SK-N-SH treated with all-trans-retinoic acid at 6 μM for 48 hours (cell line): ENCODE results near the gene KANK2.
"Not testable (repeated sequence)": the region's sequence is repeated elsewhere in the genome, so short reads cannot be mapped to it uniquely, and the experiment has no call there.

Source experiments
- ATAC-seq: fragments of 200-7000 bp; cut with Tn5 transposase; 3 replicates; pipeline ENCODE4 v1.9.1; 2020; ENCODE audit warnings: mild to moderate bottlenecking, moderate library complexity
- ARNTL ChIP-seq: fragments of 450-650 bp; formaldehyde crosslinking; IDR thresholded peaks from 2 replicates; pipeline ENCODE4 v1.5.0; 2020; ENCODE audit warnings: low read depth, mild to moderate bottlenecking, moderate library complexity, borderline replicate concordance
- BACH2 ChIP-seq: fragments of 250-450 bp; sonication (Bioruptor Pico); IDR thresholded peaks from 2 replicates; pipeline ENCODE4 v1.9.0; 2021; ENCODE audit warnings: mild to moderate bottlenecking, borderline replicate concordance
- CSDC2 ChIP-seq: fragments of 250-450 bp; sonication (Bioruptor Pico); IDR thresholded peaks from 2 replicates; pipeline ENCODE4 v1.5.0; 2020; ENCODE audit warnings: mild to moderate bottlenecking, moderate library complexity
- ESRRG ChIP-seq: fragments of 250-450 bp; sonication (Bioruptor Pico); IDR thresholded peaks from 2 replicates; pipeline ENCODE4 v1.6.1; 2021; ENCODE audit warnings: mild to moderate bottlenecking
- GLIS3 ChIP-seq: fragments of 250-450 bp; sonication (Bioruptor Pico); IDR thresholded peaks from 2 replicates; pipeline ENCODE4 v1.5.0; 2020; ENCODE audit warnings: mild to moderate bottlenecking, moderate library complexity
- ISL1 ChIP-seq: fragments of 250-450 bp; sonication (Bioruptor Pico); IDR thresholded peaks from 2 replicates; pipeline ENCODE4 v2.1.2; 2022; ENCODE audit warnings: mild to moderate bottlenecking, moderate library complexity
- OSR1 ChIP-seq: fragments of 250-450 bp; sonication (Bioruptor Pico); IDR thresholded peaks from 2 replicates; pipeline ENCODE4 v1.8.0; 2022; ENCODE audit warnings: moderate library complexity, mild to moderate bottlenecking, inconsistent platforms
- PPARA ChIP-seq: fragments of 250-450 bp; sonication (Bioruptor Pico); IDR thresholded peaks from 2 replicates; pipeline ENCODE4 v1.5.0; 2020; ENCODE audit warnings: mild to moderate bottlenecking, borderline replicate concordance
- RARB ChIP-seq: fragments of 250-450 bp; sonication (Bioruptor Pico); IDR thresholded peaks from 2 replicates; pipeline ENCODE4 v1.8.0; 2021; ENCODE audit warnings: mild to moderate bottlenecking, moderate library complexity
- SNAI2 ChIP-seq: fragments of 250-450 bp; sonication (Bioruptor Pico); IDR thresholded peaks from 2 replicates; pipeline ENCODE4 v1.5.0; 2020; ENCODE audit warnings: mild to moderate bottlenecking, moderate library complexity
- TCF4 ChIP-seq: fragments of 250-450 bp; sonication (Bioruptor Pico); IDR thresholded peaks from 2 replicates; pipeline ENCODE4 v1.8.0; 2021; ENCODE audit warnings: mild to moderate bottlenecking, moderate library complexity, borderline replicate concordance
- TOX ChIP-seq: fragments of 250-450 bp; sonication (Bioruptor Pico); IDR thresholded peaks from 2 replicates; pipeline ENCODE4 v1.8.0; 2021; ENCODE audit warnings: mild to moderate bottlenecking, moderate library complexity, borderline replicate concordance
- ZC3H10 ChIP-seq: fragments of 250-450 bp; sonication (Bioruptor Pico); IDR thresholded peaks from 2 replicates; pipeline ENCODE4 v1.5.1; 2021; ENCODE audit warnings: mild to moderate bottlenecking, moderate library complexity
- ZFP3 ChIP-seq: fragments of 250-450 bp; sonication (Bioruptor Pico); IDR thresholded peaks from 2 replicates; pipeline ENCODE4 v1.5.0; 2020; ENCODE audit warnings: mild to moderate bottlenecking, moderate library complexity
- ZFP30 ChIP-seq: fragments of 450-650 bp; formaldehyde crosslinking; IDR thresholded peaks from 2 replicates; pipeline ENCODE4 v1.5.0; 2022; ENCODE audit warnings: mild to moderate bottlenecking, moderate library complexity
- ZNF565 ChIP-seq: fragments of 450-650 bp; formaldehyde crosslinking; conservative IDR thresholded peaks from 2 replicates; pipeline ENCODE4 v1.5.0; 2020; ENCODE audit warnings: low read depth, mild to moderate bottlenecking, moderate library complexity
- ZNF70 ChIP-seq: fragments of 450-650 bp; formaldehyde crosslinking; IDR thresholded peaks from 2 replicates; pipeline ENCODE4 v1.5.0; 2020; ENCODE audit warnings: mild to moderate bottlenecking, moderate library complexity
- ZNF8 ChIP-seq: fragments of 450-650 bp; formaldehyde crosslinking; IDR thresholded peaks from 2 replicates; pipeline ENCODE4 v1.5.0; 2020; ENCODE audit warnings: mild to moderate bottlenecking, moderate library complexity
- TF ChIP-seq, protein P1 (sequence below): fragments of 250-450 bp; sonication (Bioruptor Pico); IDR thresholded peaks from 2 replicates; pipeline ENCODE4 v1.8.0; 2020; ENCODE audit warnings: mild to moderate bottlenecking, moderate library complexity, borderline replicate concordance
- TF ChIP-seq, protein P2 (sequence below): fragments of 250-450 bp; sonication (Bioruptor Pico); IDR thresholded peaks from 2 replicates; pipeline ENCODE4 v1.5.1; 2020; ENCODE audit warnings: low read depth, mild to moderate bottlenecking, moderate library complexity
- TF ChIP-seq, protein P3 (sequence below): fragments of 250-450 bp; sonication (Bioruptor Pico); IDR thresholded peaks from 2 replicates; pipeline ENCODE4 v1.5.0; 2020; ENCODE audit warnings: mild to moderate bottlenecking, moderate library complexity
- TF ChIP-seq, protein P4 (sequence below): fragments of 250-450 bp; sonication (Bioruptor Pico); IDR thresholded peaks from 2 replicates; pipeline ENCODE4 v1.8.0; 2021; ENCODE audit warnings: low read depth, mild to moderate bottlenecking, moderate library complexity, borderline replicate concordance

Gene KANK2

DNA sequence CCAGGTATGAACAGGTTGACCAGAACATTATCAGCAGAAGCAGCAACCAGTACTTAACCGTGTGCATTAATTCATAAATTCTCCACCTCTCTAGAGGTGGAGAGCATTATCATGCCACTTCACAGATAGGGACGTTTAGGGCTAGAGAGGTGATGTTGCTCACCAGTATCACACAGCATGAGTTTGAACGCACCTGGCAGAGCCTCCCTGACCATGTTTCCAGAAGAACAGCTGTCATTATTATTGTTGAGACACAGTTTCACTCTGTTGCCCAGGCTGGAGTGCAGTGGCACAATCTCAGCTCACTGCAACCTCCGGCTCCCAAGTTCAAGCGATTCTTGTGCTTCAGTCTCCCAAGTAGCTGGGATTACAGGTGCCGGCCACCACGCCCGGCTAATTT, 6.8 kb downstream of the KANK2 start:
- ATAC-seq: no peak
- TF ChIP-seq TCF4 (CRISPR knock-in tag) (no peak), ESRRG (CRISPR knock-in tag) (no peak), ZC3H10 (CRISPR knock-in tag) (no peak), ZNF565 (CRISPR knock-in tag) (no peak), SNAI2 (CRISPR knock-in tag) (no peak), PPARA (no peak), CSDC2 (CRISPR knock-in tag) (no peak), ZFP30 (CRISPR knock-in tag) (no peak), ISL1 (CRISPR knock-in tag) (no peak), ZFP3 (CRISPR knock-in tag) (no peak), GLIS3 (CRISPR knock-in tag) (no peak), RARB (CRISPR knock-in tag) (no peak), BACH2 (CRISPR knock-in tag) (no peak), OSR1 (no peak), ZNF8 (CRISPR knock-in tag) (no peak), ZNF70 (no peak)
- TF ChIP-seq, protein P1, sequence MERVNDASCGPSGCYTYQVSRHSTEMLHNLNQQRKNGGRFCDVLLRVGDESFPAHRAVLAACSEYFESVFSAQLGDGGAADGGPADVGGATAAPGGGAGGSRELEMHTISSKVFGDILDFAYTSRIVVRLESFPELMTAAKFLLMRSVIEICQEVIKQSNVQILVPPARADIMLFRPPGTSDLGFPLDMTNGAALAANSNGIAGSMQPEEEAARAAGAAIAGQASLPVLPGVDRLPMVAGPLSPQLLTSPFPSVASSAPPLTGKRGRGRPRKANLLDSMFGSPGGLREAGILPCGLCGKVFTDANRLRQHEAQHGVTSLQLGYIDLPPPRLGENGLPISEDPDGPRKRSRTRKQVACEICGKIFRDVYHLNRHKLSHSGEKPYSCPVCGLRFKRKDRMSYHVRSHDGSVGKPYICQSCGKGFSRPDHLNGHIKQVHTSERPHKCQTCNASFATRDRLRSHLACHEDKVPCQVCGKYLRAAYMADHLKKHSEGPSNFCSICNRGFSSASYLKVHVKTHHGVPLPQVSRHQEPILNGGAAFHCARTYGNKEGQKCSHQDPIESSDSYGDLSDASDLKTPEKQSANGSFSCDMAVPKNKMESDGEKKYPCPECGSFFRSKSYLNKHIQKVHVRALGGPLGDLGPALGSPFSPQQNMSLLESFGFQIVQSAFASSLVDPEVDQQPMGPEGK (CRISPR knock-in tag): no peak
- TF ChIP-seq, protein P2, sequence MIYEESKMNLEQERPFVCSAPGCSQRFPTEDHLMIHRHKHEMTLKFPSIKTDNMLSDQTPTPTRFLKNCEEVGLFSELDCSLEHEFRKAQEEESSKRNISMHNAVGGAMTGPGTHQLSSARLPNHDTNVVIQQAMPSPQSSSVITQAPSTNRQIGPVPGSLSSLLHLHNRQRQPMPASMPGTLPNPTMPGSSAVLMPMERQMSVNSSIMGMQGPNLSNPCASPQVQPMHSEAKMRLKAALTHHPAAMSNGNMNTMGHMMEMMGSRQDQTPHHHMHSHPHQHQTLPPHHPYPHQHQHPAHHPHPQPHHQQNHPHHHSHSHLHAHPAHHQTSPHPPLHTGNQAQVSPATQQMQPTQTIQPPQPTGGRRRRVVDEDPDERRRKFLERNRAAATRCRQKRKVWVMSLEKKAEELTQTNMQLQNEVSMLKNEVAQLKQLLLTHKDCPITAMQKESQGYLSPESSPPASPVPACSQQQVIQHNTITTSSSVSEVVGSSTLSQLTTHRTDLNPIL: no peak
- TF ChIP-seq, protein P3, sequence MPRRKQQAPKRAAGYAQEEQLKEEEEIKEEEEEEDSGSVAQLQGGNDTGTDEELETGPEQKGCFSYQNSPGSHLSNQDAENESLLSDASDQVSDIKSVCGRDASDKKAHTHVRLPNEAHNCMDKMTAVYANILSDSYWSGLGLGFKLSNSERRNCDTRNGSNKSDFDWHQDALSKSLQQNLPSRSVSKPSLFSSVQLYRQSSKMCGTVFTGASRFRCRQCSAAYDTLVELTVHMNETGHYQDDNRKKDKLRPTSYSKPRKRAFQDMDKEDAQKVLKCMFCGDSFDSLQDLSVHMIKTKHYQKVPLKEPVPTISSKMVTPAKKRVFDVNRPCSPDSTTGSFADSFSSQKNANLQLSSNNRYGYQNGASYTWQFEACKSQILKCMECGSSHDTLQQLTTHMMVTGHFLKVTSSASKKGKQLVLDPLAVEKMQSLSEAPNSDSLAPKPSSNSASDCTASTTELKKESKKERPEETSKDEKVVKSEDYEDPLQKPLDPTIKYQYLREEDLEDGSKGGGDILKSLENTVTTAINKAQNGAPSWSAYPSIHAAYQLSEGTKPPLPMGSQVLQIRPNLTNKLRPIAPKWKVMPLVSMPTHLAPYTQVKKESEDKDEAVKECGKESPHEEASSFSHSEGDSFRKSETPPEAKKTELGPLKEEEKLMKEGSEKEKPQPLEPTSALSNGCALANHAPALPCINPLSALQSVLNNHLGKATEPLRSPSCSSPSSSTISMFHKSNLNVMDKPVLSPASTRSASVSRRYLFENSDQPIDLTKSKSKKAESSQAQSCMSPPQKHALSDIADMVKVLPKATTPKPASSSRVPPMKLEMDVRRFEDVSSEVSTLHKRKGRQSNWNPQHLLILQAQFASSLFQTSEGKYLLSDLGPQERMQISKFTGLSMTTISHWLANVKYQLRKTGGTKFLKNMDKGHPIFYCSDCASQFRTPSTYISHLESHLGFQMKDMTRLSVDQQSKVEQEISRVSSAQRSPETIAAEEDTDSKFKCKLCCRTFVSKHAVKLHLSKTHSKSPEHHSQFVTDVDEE (CRISPR knock-in tag): no peak
- TF ChIP-seq, all 23 proteins: peak for 0

DNA sequence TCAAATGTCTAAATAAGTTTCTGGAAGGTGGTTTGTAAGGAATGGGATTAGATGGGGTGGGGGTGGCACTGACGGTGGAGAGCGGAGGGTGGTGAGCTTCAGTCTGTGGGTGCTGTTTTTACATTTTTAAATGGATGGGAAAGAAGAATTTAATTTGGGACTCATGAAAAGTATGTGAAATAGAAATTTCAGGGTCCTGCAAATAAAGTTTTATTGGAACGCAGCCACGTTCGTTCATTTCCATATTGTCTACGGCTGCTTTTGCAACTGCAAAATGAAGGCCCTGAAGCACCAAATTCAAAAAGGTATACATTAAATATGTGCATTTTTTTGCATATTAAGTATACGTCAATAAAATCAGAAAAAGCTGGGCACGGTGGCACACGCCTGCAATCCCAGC, 9.9 kb downstream of the KANK2 start:
- TF ChIP-seq ARNTL (CRISPR knock-in tag) (no peak), BACH2 (CRISPR knock-in tag) (no peak)
- no peak for ATAC-seq

DNA sequence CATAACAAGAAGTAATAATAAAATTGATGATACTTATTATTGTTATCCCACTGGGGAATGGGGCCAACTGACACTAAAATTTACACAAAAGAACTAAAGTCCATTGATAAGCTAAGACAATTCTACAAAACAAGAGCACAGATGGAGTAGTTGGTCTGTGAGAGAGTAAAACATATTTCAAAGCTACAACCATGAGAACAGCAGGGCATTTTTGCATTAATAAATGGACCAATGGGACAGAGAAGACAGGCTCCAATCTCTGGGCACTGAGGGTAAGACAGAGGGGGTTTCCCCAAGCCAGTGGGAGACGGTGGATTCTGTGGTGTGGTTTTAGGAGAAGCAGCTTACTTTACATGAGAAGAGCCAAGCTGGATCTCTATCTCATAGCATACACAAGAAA, 14.4 kb downstream of the KANK2 start:
- TF ChIP-seq RARB (CRISPR knock-in tag): no peak
- no peak for TF ChIP-seq PPARA
- no peak for TF ChIP-seq TCF4 (CRISPR knock-in tag)
- no peak for TF ChIP-seq OSR1
- ATAC-seq: no peak

DNA sequence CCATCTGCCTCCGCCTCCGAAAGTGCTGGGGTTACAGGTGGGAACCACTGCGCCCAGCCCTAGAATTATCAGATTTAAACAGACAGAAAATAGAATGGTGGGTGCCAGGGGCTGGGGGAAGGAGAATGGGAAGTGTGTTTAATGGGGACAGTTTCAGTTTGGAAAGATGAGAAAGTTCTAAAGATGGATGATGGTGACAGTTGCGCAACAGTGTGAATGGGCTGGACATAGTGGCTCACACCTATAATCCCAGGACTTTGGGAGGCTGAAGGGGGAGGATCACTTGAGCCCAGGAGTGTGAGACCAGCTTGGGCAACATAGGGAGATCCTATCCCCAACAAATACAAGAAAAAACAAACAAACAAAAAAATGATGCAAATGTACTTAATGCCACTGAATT, 15.9 kb downstream of the KANK2 start:
- ATAC-seq: no peak
- TF ChIP-seq, protein P2: no peak
- no peak for TF ChIP-seq ARNTL (CRISPR knock-in tag)
- no peak for TF ChIP-seq TOX
- no peak for TF ChIP-seq ZFP3 (CRISPR knock-in tag)
- TF ChIP-seq, protein P4, sequence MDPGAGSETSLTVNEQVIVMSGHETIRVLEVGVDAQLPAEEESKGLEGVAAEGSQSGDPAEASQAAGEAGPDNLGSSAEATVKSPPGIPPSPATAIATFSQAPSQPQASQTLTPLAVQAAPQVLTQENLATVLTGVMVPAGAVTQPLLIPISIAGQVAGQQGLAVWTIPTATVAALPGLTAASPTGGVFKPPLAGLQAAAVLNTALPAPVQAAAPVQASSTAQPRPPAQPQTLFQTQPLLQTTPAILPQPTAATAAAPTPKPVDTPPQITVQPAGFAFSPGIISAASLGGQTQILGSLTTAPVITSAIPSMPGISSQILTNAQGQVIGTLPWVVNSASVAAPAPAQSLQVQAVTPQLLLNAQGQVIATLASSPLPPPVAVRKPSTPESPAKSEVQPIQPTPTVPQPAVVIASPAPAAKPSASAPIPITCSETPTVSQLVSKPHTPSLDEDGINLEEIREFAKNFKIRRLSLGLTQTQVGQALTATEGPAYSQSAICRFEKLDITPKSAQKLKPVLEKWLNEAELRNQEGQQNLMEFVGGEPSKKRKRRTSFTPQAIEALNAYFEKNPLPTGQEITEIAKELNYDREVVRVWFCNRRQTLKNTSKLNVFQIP (CRISPR knock-in tag): no peak
- TF ChIP-seq BACH2 (CRISPR knock-in tag): no peak
- TF ChIP-seq CSDC2 (CRISPR knock-in tag): no peak
- no peak for TF ChIP-seq SNAI2 (CRISPR knock-in tag)
- no peak for TF ChIP-seq ZC3H10 (CRISPR knock-in tag)

DNA sequence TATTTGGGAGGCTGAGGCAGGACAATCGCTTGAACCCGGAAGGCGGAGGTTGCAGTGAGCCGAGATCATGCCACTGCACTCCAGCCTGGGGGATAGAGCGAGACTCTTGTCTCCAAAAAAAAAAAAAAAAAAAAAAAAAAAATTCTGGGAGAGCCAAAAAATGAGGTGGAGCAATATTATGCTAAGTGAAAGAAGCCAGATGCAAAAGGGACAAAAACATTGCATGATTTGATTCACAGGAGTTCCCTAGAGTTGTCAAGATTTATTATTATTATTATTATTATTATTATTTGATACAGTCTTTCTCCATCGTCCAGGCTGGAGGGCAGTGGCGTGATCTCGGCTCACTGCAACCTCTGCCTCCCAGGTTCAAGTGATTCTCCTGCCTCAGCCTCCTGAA, 16.4 kb downstream of the KANK2 start:
- not testable (repeated sequence) for ATAC-seq
